ENCODE data around the gene OLFM3. TPM values are rescaled to one million over a fixed set of nuclear protein-coding genes. Genes with fewer than 3 reads are reported as not detected.

The OLFM3 gene
- total RNA-seq, 1 donor from 2014 or later: not detected

DNA sequence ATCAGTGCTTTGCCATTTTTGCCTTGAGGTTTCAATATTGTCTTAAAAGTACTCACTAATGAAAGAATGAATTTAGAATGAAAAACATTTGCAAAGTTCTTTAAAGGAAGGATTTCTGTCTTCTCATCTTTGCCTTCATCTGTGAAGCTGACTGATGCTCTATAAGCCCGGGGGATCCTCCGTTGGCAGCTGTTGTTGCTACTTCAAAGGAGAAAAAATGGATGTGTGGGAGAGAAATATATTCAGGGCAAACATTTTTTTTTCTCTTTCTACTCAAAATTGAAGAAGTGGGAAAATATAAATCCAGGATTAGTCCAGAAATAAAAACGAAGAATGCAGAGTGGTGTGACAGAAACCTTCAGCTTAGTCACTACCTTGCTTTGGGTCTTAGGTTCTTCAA is 142.5 kb downstream of the OLFM3 start:
- Histone ChIP-seq H3K27me3 (ENCODE audit: low read depth) (no peaks in the 10 kb centered on the region), H3K4me1 (no peaks in the 10 kb centered on the region), H3K36me3 (no peaks in the 10 kb centered on the region), H3K9me3 (replicated peaks) (no peaks in the 10 kb centered on the region), H3K4me3 (no peak overlapping the region), H3K27ac (replicated peaks) (no peak overlapping the region)
- intact Hi-C loops (cut with micrococcal nuclease): no loop called here
- TF ChIP-seq, protein P1, sequence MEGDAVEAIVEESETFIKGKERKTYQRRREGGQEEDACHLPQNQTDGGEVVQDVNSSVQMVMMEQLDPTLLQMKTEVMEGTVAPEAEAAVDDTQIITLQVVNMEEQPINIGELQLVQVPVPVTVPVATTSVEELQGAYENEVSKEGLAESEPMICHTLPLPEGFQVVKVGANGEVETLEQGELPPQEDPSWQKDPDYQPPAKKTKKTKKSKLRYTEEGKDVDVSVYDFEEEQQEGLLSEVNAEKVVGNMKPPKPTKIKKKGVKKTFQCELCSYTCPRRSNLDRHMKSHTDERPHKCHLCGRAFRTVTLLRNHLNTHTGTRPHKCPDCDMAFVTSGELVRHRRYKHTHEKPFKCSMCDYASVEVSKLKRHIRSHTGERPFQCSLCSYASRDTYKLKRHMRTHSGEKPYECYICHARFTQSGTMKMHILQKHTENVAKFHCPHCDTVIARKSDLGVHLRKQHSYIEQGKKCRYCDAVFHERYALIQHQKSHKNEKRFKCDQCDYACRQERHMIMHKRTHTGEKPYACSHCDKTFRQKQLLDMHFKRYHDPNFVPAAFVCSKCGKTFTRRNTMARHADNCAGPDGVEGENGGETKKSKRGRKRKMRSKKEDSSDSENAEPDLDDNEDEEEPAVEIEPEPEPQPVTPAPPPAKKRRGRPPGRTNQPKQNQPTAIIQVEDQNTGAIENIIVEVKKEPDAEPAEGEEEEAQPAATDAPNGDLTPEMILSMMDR (IDR thresholded peaks at IDR 0.05; ENCODE audit: borderline replicate concordance): no peak
- no peak for DNase-seq

DNA sequence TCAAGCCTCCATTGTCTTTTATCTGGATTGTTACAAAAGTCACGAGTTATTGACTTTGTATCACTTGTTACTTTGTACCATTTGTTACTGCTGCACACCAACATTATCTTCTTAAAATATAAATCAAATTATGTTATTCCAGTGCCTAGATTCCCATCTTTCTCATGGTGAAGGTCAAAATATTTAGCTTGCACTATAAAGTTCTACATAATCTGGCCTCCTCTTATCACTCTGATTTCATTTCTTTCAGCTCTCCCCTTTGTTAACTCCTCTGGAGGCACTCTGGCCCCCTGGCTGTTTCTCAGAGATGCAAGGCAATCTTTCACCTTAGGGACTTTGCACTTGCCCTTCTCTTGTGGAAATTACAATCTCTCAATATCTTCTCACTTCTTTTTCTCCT is 143.8 kb downstream of the OLFM3 start:
- no peak for DNase-seq
- Histone ChIP-seq H3K27me3 (ENCODE audit: low read depth) (peaks cover 11% of the 10 kb centered on the region), H3K4me3 (no peak overlapping the region), H3K4me1 (no peaks in the 10 kb centered on the region), H3K9me3 (replicated peaks) (no peaks in the 10 kb centered on the region), H3K36me3 (no peaks in the 10 kb centered on the region), H3K27ac (replicated peaks) (no peak overlapping the region)
- intact Hi-C loops (cut with micrococcal nuclease): no loop called here
- TF ChIP-seq, protein P1 (IDR thresholded peaks at IDR 0.05; ENCODE audit: borderline replicate concordance): no peak

DNA sequence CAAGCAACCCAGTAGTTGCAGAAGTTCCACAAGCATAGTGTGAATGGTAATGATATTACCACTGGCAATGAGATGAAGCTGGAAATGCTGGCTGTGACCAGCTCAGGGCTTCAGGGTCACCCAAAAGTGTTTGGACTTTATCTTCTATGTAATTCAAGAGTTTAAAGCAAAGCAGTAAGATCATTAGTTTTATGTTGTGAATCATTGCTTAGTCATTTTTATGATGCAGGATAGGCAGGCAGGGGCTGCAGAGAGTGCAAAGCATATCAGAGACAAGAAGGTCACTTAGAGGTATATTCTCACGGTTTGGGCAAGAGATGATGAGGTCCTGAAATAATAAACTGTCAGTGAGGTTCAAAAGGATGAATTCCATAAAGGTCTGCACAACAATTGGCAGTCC is 147.4 kb downstream of the OLFM3 start:
- Histone ChIP-seq H3K27me3 (ENCODE audit: low read depth) (peaks cover 38% of the 10 kb centered on the region), H3K9me3 (replicated peaks) (no peaks in the 10 kb centered on the region), H3K4me3 (no peak overlapping the region), H3K27ac (replicated peaks) (no peak overlapping the region), H3K4me1 (no peaks in the 10 kb centered on the region), H3K36me3 (no peaks in the 10 kb centered on the region)
- TF ChIP-seq, protein P1 (IDR thresholded peaks at IDR 0.05; ENCODE audit: borderline replicate concordance): no peak
- DNase-seq: no peak
- intact Hi-C loops (cut with micrococcal nuclease): no loop called here

DNA sequence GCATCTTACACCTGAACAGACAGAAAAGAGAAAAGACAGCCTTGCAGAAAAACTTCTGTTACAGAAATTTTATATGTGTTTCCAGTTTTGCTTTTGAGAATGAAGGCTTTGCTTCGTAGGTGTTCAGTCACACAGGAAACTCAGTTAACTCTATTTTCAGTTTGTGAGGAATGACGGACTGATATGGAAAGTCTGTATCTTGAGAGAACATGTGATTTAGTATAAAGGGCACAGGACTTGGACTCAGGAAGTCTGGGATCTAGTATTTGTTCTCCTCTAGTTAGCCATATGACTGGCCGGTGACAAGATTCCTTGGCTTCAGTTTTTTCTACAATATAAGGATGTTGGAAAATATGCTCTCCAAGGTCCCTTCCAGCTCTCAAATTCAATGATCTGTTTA is 149.1 kb downstream of the OLFM3 start:
- no peak for DNase-seq
- Histone ChIP-seq H3K36me3 (no peaks in the 10 kb centered on the region), H3K27ac (replicated peaks) (no peak overlapping the region), H3K9me3 (replicated peaks) (no peaks in the 10 kb centered on the region), H3K4me3 (no peak overlapping the region), H3K27me3 (ENCODE audit: low read depth) (peaks cover 50% of the 10 kb centered on the region), H3K4me1 (no peaks in the 10 kb centered on the region)
- TF ChIP-seq, protein P1 (IDR thresholded peaks at IDR 0.05; ENCODE audit: borderline replicate concordance): no peak
- intact Hi-C loops (cut with micrococcal nuclease): no loop called here

DNA sequence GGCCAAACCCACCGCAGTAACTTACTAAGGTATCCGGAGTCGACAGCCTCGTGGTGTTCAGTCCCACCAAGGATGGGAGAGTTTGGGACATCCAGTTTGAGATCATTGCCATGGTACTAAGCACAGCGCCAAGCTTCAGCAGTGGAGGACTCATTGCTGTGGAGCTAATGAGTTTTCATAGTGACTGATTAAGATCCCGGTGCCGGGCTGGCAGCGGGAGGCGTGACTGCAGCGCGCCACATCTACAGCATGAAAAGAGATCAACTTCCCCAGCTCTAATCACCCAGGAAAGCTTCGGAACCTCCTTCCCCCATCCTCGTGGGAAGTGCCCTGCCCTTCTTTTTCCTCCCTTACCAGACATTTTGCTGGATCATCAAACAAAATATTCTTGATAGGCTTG is 149.9 kb downstream of the OLFM3 start:
- H3K27ac ChIP-seq (replicated peaks): no peak overlapping the region
- H3K4me1 ChIP-seq: no peaks in the 10 kb centered on the region
- TF ChIP-seq, protein P1 (IDR thresholded peaks at IDR 0.05; ENCODE audit: borderline replicate concordance): no peak
- H3K9me3 ChIP-seq (replicated peaks): no peaks in the 10 kb centered on the region
- no peak overlapping the region for H3K4me3 ChIP-seq
- H3K36me3 ChIP-seq: no peaks in the 10 kb centered on the region
- intact Hi-C loops (cut with micrococcal nuclease): no loop called here
- DNase-seq: no peak
- peaks cover 50% of the 10 kb centered on the region for H3K27me3 ChIP-seq (ENCODE audit: low read depth)

DNA sequence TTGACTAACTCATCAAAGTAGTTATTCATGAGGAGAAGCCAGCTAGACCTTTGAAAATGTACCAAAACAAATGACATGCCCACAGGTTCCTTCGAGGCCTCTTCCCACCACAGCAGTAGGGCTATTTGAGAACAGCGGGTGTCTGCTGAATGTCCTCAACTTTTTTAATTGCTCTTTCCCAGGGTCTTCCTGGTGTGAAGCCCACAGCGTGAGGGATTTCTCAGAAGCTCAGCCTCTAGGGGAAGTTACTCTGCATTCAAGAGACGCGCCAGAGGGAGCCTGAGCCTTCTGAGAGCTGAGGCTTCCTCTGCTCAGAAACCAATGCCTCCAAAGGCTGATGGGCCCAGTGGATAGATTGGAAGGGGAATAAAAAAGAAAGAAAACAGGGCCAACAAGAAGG is 153.6 kb downstream of the OLFM3 start:
- no peak for DNase-seq
- no peaks in the 10 kb centered on the region for H3K9me3 ChIP-seq (replicated peaks)
- no peaks in the 10 kb centered on the region for H3K36me3 ChIP-seq
- H3K27me3 ChIP-seq (ENCODE audit: low read depth): peaks cover 41% of the 10 kb centered on the region
- H3K4me3 ChIP-seq: no peak overlapping the region
- intact Hi-C loops (cut with micrococcal nuclease): no loop called here
- no peak overlapping the region for H3K27ac ChIP-seq (replicated peaks)
- TF ChIP-seq, protein P1 (IDR thresholded peaks at IDR 0.05; ENCODE audit: borderline replicate concordance): no peak
- H3K4me1 ChIP-seq: no peaks in the 10 kb centered on the region

Data from left ventricle myocardium inferior (tissue), 1 donor.